ENCODE measurements around the gene PRCP.
"Not testable (repeated sequence)": the region's sequence is repeated elsewhere in the genome, so short reads cannot be mapped to it uniquely, and the experiment has no call there.

DNA sequence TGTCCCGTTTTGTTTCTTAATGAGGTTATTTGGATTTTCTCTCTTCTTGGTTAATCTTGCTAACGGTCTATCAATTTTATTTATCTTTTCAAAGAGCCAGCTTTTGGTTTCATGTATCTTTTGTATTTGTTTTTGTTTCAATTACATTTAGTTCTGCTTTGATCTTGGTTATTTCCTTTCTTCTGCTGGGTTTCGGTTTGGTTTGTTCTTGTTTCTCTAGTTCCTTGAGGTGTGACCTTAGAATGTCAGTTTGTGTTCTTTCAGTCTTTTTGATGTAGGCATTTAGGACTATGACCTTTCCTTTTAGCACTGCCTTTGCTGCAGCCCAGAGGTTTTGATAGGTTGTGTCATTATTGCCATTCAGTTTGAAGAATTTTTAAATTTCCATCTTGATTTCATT lies 20.0 kb upstream of the PRCP start:
- not testable (repeated sequence) for TF ChIP-seq GATA1 (IDR thresholded peaks at IDR 0.05; ENCODE audit: low read depth, low read length); POLR2A (IDR thresholded peaks at IDR 0.05; ENCODE audit: low read length)
